Measurements from ENCODE around the gene MOB3A. TPM values are rescaled to one million over a fixed set of nuclear protein-coding genes. Genes with fewer than 3 reads are reported as not detected.

The MOB3A gene
- total RNA-seq, 2 donors from 2014 or later: 11.7 to 22.1 TPM

GRCh38 chr19:2047076-2047448 lies 49.1 kb downstream of the MOB3A start:
- Histone ChIP-seq H3K4me3 (no peak overlapping the region), H3K9me3 (no peaks in the 10 kb centered on the region), H3K36me3 (replicated peaks in 1 of 2; ENCODE audit: insufficient read depth in 1 of 2, low read depth in 2 of 2) (peaks cover 0 to 1% of the 10 kb centered on the region in 2 donors), H3K27ac (peak overlapping the region; percentile 89 to 100 (median 100)), H3K27me3 (no peaks in the 10 kb centered on the region), H3K4me1 (peaks cover 85% of the 10 kb centered on the region)
- intact Hi-C loops (cut with DNase I): no loop called here
- no peak for ATAC-seq
- DNase-seq: peak in 1 of 4 donors; percentile 22
- 69 to 100% methylated on average over 1 to 5 of the region's 6 CpGs for WGBS, 2 donors
- TF ChIP-seq POLR2A (IDR thresholded peaks at IDR 0.05) (no peak), CTCF (IDR thresholded peaks at IDR 0.05) (no peak)

GRCh38 chr19:2046046-2046907 lies 49.8 kb downstream of the MOB3A start:
- peaks cover 84% of the 10 kb centered on the region for H3K4me1 ChIP-seq
- H3K27me3 ChIP-seq: no peaks in the 10 kb centered on the region
- H3K27ac ChIP-seq: peak overlapping the region; percentile 89 to 100 (median 100)
- intact Hi-C loops (cut with DNase I): no loop called here
- TF ChIP-seq POLR2A (IDR thresholded peaks at IDR 0.05): no peak
- no peak for TF ChIP-seq CTCF (IDR thresholded peaks at IDR 0.05)
- ATAC-seq: no peak
- H3K4me3 ChIP-seq: no peak overlapping the region
- 79 to 85% methylated on average over 25 to 47 of the region's 50 CpGs for WGBS, 2 donors
- DNase-seq: peak in 3 of 4 donors; percentile 32 to 43 (median 42)
- H3K36me3 ChIP-seq (replicated peaks in 1 of 2; ENCODE audit: insufficient read depth in 1 of 2, low read depth in 2 of 2): peaks cover 0 to 1% of the 10 kb centered on the region in 2 donors
- no peaks in the 10 kb centered on the region for H3K9me3 ChIP-seq

GRCh38 chr19:2045501-2046045 lies 50.6 kb downstream of the MOB3A start:
- Histone ChIP-seq H3K27me3 (no peaks in the 10 kb centered on the region), H3K36me3 (replicated peaks in 1 of 2; ENCODE audit: insufficient read depth in 1 of 2, low read depth in 2 of 2) (peaks cover 4 to 5% of the 10 kb centered on the region in 2 donors), H3K9me3 (no peaks in the 10 kb centered on the region), H3K4me3 (no peak overlapping the region), H3K27ac (peak overlapping the region; percentile 89 to 100 (median 100)), H3K4me1 (peaks cover 90% of the 10 kb centered on the region)
- 23 to 32% methylated on average over 6 to 13 of the region's 14 CpGs for WGBS, 2 donors
- peak; percentile 14 to 42 (median 16) for TF ChIP-seq POLR2A (IDR thresholded peaks at IDR 0.05)
- peak in 2 of 7 experiments; percentile 9 to 20 for TF ChIP-seq CTCF (IDR thresholded peaks at IDR 0.05)
- peak; percentile 22 for ATAC-seq
- DNase-seq: peak; percentile 89 to 95 (median 92)
- intact Hi-C loops (cut with DNase I): no loop called here

- H3K4me3 ChIP-seq: no peak overlapping the region
- peaks cover 8 to 11% of the 10 kb centered on the region in 2 donors for H3K36me3 ChIP-seq (replicated peaks in 1 of 2; ENCODE audit: insufficient read depth in 1 of 2, low read depth in 2 of 2)
- peak in 2 of 4 donors; percentile 16 to 39 for DNase-seq
- H3K9me3 ChIP-seq: no peaks in the 10 kb centered on the region
- peak in 1 of 3 donors; percentile 41 for TF ChIP-seq POLR2A (IDR thresholded peaks at IDR 0.05)
- no peak for TF ChIP-seq CTCF (IDR thresholded peaks at IDR 0.05)
- peak overlapping the region; percentile 89 to 100 (median 100) for H3K27ac ChIP-seq
- H3K4me1 ChIP-seq: peaks cover 96% of the 10 kb centered on the region
- intact Hi-C loops (cut with DNase I): no loop called here
- no peak for ATAC-seq
- H3K27me3 ChIP-seq: no peaks in the 10 kb centered on the region
- 64 to 82% methylated on average over 3 to 18 of the region's 18 CpGs for WGBS, 2 donors
Observed at GRCh38 chr19:2044709-2045500, 51.2 kb downstream of the MOB3A start.

Measured in body of pancreas (tissue), 4 donors.